ENCODE data around the gene MFSD2A.

DNA sequence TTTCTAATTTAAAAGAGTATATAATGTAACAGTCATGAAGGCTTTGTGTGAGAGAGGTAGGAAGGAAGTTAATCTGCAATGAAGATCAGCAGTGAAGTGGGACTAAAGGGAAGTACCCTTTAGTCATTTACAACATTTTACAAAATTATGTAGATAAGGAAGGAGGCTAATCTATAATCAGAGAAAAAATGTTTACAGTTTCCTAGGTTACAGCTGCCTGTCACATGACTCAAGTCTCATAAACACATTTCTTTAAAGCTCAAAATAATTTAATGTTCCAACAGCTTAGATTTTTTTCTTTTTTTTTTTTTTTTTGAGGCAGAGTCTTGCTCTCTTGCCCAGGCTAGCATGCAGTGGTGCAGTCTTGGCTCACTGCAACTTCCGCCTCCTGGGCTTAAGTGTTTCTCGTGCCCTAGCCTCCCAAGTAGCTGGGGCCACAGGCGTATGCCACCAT is 59.3 kb downstream of the MFSD2A start:
- TF ChIP-seq, protein P1, sequence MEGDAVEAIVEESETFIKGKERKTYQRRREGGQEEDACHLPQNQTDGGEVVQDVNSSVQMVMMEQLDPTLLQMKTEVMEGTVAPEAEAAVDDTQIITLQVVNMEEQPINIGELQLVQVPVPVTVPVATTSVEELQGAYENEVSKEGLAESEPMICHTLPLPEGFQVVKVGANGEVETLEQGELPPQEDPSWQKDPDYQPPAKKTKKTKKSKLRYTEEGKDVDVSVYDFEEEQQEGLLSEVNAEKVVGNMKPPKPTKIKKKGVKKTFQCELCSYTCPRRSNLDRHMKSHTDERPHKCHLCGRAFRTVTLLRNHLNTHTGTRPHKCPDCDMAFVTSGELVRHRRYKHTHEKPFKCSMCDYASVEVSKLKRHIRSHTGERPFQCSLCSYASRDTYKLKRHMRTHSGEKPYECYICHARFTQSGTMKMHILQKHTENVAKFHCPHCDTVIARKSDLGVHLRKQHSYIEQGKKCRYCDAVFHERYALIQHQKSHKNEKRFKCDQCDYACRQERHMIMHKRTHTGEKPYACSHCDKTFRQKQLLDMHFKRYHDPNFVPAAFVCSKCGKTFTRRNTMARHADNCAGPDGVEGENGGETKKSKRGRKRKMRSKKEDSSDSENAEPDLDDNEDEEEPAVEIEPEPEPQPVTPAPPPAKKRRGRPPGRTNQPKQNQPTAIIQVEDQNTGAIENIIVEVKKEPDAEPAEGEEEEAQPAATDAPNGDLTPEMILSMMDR (IDR thresholded peaks at IDR 0.05), result no peak
- TF ChIP-seq POLR2A (IDR thresholded peaks at IDR 0.05), result no peak

Data from thyroid gland (tissue), 4 donors.